Measurements from ENCODE around the gene RAB5IF.
"Not testable (repeated sequence)": the region's sequence is repeated elsewhere in the genome, so short reads cannot be mapped to it uniquely, and the experiment has no call there.

The RAB5IF gene, protein sequence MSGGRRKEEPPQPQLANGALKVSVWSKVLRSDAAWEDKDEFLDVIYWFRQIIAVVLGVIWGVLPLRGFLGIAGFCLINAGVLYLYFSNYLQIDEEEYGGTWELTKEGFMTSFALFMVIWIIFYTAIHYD

DNA sequence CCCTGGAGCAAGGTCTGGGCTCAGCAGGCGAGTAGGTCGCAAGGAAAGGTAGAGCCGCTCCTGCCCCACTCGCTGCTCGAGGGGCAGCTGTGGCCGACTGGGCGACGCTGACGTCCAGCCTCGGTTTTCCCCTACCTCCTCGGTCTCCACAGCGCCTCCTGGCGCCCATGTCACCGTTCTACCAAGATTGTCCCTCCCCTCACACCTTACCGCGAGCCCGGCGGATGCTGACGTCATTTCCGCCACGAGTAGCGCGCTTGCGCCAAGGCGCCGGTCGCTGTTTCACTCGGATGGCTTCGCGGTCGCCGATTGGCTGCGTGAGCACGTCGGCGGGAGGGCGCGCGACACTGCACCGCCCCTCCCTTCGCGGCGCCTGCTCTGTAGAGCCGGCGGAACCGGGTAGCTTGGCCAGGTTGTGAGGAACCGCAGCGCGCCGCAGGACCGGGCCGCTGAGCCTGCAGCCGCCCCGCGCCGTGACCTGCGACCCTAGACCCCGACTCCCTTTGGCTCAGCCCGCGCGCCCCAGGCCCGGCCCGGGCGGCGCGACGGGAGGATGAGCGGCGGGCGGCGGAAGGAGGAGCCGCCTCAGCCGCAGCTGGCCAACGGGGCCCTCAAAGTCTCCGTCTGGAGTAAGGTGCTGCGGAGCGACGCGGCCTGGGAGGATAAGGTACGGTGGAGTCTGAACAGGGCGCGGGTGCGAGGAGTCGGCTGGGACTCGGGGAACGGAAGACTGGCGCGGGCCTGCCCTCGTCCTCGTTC lies at the start of gene RAB5IF:
Gene RAB5IF, plus strand, starts transcription at position 381 of the 759 bp plus-strand sequence. Its CDS starts 173 bp downstream, at position 554.
- peak; percentile 97 for DNase-seq

DNA sequence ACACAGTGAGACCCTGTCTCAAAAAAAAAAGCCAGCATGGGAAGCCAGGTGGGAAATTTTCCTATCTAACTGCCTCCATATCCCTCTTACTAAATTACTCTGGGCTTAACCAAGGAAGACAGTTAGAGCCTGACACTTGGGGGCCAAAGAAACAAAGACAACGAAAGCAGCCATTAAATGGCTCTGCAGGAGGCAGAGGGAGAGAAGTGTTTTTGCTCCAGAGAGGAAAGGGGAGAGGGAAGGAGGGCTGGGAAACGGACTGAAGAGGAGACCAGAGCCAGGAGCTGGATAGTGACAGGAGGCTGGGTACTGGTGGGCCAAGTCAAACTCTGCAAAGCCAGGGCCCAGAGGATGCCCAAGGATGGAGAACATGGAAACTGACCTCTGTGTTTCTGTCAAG lies 42.9 kb upstream of the RAB5IF start:
- no peak for DNase-seq

- DNase-seq = no peak
Observed at GRCh38 chr20:36563374-36563773, 42.2 kb upstream of the RAB5IF start.

GRCh38 chr20:36564078-36564725 lies 41.4 kb upstream of the RAB5IF start:
- not testable (repeated sequence) for DNase-seq

DNA sequence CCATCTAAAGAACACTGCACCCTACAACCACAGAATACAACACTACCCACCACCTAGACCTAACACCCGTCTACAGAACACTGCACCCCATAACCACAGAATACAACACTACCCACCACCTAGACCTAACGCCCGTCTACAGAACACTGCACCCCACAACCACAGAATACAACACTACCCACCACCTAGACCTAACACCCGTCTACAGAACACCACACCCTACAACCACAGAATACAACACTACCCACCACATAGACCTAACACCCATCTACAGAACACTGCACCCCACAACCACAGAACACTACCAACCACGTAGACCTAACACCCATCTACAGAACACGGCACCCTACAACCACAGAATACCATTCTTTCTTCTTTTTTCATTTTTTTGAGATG lies 40.9 kb upstream of the RAB5IF start:
- not testable (repeated sequence) for DNase-seq

GRCh38 chr20:36565520-36565919 lies 40.1 kb upstream of the RAB5IF start:
- no peak for DNase-seq

- DNase-seq = no peak
Observed at GRCh38 chr20:36569847-36570429, 35.6 kb upstream of the RAB5IF start.

DNA sequence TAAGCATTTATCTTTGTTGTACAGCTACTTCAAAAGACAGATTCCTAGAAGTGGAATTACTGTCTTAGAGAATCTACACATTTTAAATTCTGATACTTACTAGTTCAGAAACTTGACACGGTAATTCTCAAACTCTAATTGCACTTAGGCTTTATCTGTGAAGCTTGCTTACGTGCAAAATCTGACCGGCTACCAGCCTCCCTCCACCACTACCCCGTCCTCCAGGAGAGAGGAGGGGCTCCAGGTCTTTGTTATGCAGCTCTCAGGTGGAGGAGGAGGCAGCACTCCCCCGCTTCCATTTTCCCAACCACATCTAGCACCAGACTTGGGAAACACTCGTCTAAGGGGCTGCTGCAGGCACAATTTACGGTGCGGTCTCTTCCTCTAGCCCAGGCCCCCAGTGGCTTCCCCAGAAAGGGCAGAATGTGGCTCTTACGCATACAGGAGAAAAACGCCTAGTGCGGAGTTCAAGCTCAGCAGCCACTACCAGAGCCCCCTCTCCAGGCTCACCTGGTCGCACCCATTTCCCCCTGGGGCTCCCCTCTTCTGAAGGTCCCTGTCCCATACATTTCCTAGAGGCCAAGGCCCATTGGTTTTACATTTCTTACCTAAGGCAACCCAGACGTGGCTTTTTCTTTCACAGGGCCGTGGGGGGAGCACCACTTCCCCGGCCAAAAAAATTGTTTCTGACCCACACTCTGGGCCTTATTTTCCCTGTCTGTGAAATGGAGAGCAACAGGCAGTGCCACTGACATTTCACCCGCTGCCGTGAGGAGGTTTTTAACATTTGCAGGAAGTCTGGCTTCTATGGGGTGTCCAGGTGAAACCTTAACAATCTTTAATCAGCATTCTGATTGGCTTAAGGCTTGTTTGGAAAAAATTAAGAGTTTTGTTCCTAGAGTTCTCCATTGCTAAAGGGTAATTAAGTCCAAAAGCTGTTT lies 33.7 kb upstream of the RAB5IF start:
- DNase-seq = no peak

DNA sequence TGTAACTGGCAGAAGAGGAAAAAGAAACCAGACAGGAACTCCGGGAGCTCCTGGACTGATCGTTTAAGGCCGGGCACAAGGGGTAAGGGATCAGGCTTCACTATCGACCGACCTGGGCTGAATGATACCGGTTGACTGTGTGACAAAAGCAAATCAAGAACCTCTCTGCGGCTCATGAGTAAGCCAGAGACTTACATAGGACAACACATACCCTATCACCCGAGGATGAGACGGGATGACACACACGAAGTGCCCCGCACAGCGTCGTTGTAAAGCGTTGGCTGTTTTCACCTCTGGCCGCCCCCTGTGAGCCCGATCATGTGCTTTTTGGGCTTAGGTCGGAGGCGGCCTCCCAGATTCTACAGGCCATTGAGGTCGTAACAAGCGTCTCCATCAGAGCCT lies 32.9 kb upstream of the RAB5IF start:
- peak; percentile 10 for DNase-seq

DNA sequence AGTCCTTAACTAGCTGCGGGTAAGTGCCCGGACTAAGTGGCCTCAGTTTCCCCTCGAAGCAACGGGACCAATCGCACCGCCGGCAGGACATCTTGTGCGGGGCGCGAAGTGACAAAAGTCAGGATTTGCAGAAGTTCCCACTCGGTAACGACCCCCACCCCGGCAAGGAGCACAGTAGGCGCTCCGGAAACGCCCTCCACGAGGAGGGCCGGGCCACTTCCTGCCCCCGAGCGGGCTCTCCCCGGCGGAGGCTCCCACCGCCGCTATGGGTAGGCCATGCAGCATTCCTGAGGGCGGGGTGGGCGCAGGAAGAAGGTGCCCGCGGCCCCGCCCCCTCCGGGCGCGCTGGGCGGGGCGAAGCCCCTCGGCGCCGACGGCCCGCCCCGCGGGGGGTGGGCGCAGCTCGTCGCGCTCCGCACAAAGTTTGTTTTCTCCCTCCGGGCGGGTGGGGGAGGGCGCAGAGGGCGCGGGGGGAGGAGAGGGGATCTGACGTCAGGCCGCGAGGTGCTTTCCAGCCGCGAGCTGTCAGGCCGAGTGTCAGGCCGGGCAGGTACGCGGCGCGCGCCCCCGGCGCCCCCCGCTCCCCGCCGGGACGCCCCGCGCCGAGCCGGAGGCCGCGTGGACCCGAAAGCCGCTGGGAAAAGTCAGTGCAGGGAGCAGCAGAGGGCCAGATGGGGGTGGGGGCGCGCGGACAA lies 32.3 kb upstream of the RAB5IF start, which contains the start of gene TGIF2:
Gene TGIF2, plus strand, starts transcription at position 495 of the 695 bp plus-strand sequence. CDS start 5,178 bp downstream, outside the sequence.
- DNase-seq = no peak

DNA sequence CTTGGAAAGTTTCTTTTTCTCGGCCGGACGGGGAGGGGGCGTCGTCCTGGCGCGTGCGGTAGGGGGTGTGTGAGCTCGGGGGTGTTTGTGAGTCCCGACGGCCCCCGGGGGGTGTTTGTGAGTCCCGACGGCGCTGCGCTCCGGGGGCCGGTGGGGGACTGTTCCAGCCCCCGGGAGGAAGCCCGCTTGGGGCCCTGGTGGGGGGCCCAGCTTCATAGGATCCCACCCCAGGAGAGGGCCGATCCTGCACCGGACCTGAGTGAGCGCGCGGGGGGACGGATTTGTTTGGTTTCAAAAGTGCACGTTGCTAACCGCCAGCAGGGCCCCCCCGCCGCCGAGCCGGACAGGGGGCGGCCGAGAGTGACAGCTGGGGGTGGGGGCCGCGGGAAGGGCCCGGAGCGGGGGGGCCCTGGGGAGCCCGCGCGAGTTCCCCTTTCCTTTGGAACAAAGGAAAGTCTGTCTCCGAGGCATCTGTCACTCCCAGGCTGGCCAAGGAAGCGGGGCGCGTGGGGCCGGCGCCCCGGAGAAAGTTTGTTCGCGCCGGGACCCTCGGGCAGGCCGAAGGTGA lies 31.7 kb upstream of the RAB5IF start:
- DNase-seq = no peak

GRCh38 chr20:36574366-36575135 lies 31.0 kb upstream of the RAB5IF start:
- no peak for DNase-seq

- DNase-seq = no peak
Observed at GRCh38 chr20:36576081-36576445, 29.5 kb upstream of the RAB5IF start.

- DNase-seq = no peak
Observed at GRCh38 chr20:36578356-36579041, 27.1 kb upstream of the RAB5IF start.

DNA sequence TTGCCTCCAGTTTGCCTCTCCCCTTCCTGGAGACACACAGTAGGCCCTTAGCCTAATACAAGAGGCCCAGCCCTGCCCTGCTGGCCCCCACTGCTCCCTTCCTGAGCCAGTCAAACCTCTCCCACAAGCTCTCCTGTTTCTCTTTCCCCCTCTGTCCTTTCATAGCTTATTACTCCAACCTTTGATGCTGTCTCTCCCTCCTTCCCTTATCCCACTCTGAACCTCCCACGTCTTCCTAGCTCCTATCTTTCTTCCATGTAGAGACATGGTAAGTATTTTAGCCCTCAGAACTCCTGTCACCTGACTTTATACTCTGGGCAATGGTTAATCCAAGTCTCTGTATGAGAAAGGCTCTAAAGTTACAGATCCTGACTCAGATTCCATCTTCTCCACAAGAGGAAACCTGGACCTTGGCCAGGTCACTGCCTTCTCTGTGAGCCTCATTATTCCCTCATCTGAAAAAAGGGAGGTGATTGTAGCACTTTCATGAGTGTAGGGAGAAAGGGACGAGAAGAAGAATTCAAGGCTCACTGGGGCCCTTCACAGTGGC lies 25.5 kb upstream of the RAB5IF start:
- DNase-seq = no peak

- no peak for DNase-seq
Observed at GRCh38 chr20:36582322-36582721, 23.3 kb upstream of the RAB5IF start.

GRCh38 chr20:36582821-36583220 lies 22.8 kb upstream of the RAB5IF start:
- DNase-seq = no peak

- DNase-seq = no peak
Observed at GRCh38 chr20:36584018-36584481, 21.5 kb upstream of the RAB5IF start.

GRCh38 chr20:36585410-36586125 lies 20.0 kb upstream of the RAB5IF start:
- DNase-seq = peak; percentile 80
